ENCODE measurements around the gene NPW.
A peak's percentile ranks its signal among the peaks of the same experiment; 100 is the strongest.
"Not testable (repeated sequence)": the region's sequence is repeated elsewhere in the genome, so short reads cannot be mapped to it uniquely, and the experiment has no call there.

Gene NPW

GRCh38 chr16:1999866-2000514 is 19.6 kb upstream of the NPW start:
- peak in 28 of 42 donors; percentile 30 to 87 (median 58) for DNase-seq
- intact Hi-C loops (cut with DNase I): no loop called here

- intact Hi-C loops (cut with DNase I): no loop called here
- no peak for DNase-seq
Measured at GRCh38 chr16:2001035-2001434, 18.6 kb upstream of the NPW start.

- DNase-seq: no peak
- intact Hi-C loops (cut with DNase I): no loop called here
Measured at GRCh38 chr16:2001456-2002355, 17.9 kb upstream of the NPW start.

GRCh38 chr16:2002406-2003230 is 17.0 kb upstream of the NPW start:
- intact Hi-C loops (cut with DNase I): no loop called here
- DNase-seq: no peak

- no peak for DNase-seq
- intact Hi-C loops (cut with DNase I): no loop called here
Measured at GRCh38 chr16:2003231-2003826, 16.3 kb upstream of the NPW start.

GRCh38 chr16:2003827-2004641 is 15.6 kb upstream of the NPW start:
- peak in 41 of 42 donors; percentile 42 to 90 (median 77) for DNase-seq
- intact Hi-C loops (cut with DNase I): no loop called here

GRCh38 chr16:2004795-2005517 is 14.6 kb upstream of the NPW start:
- intact Hi-C loops (cut with DNase I): no loop called here
- no peak for DNase-seq

- intact Hi-C loops (cut with DNase I): no loop called here
- DNase-seq: peak in 1 of 42 donors; percentile 16
Measured at GRCh38 chr16:2005646-2006045, 13.9 kb upstream of the NPW start.

GRCh38 chr16:2006317-2006716 is 13.3 kb upstream of the NPW start:
- intact Hi-C loops (cut with DNase I): no loop called here
- DNase-seq: no peak

- intact Hi-C loops (cut with DNase I): no loop called here
- DNase-seq: no peak
Measured at GRCh38 chr16:2007081-2007836, 12.3 kb upstream of the NPW start.

- DNase-seq: no peak
- intact Hi-C loops (cut with DNase I): no loop called here
Measured at GRCh38 chr16:2008009-2008526, 11.5 kb upstream of the NPW start.

GRCh38 chr16:2008631-2009163 is 10.9 kb upstream of the NPW start:
- DNase-seq: no peak
- intact Hi-C loops (cut with DNase I): no loop called here

GRCh38 chr16:2009164-2009711 is 10.3 kb upstream of the NPW start:
- peak in 1 of 42 donors; percentile 28 for DNase-seq
- intact Hi-C loops (cut with DNase I): no loop called here

- DNase-seq: peak; percentile 49 to 93 (median 86)
- intact Hi-C loops (cut with DNase I): no loop called here
Measured at GRCh38 chr16:2009791-2010510, 9.6 kb upstream of the NPW start, which contains the start of gene ZNF598. Gene ZNF598 (minus strand): TSS chr16:2009821.

GRCh38 chr16:2011726-2012125 is 7.9 kb upstream of the NPW start:
- DNase-seq; intact Hi-C loops (cut with DNase I): not testable (repeated sequence)

- no peak for DNase-seq
- intact Hi-C loops (cut with DNase I): no loop called here
Measured at GRCh38 chr16:2013527-2013926, 6.1 kb upstream of the NPW start.

Data from head of caudate nucleus (tissue), 42 donors.